CD4-positive, alpha-beta T cell (primary cell): Measurements from ENCODE around the gene FGD5. TPM values are rescaled to one million over a fixed set of nuclear protein-coding genes. Genes with fewer than 3 reads are reported as not detected.
"Not testable (repeated sequence)": the region's sequence is repeated elsewhere in the genome, so short reads cannot be mapped to it uniquely, and the experiment has no call there.

Source experiments
- ATAC-seq: fragments of 200-7000 bp; cut with Tn5 transposase; one replicate; pipeline ENCODE4 v1.10.0; 2022; ENCODE audit warnings: mild to moderate bottlenecking; ENCODE audit not compliant: poor library complexity
- CTCF ChIA-PET: fragments of 350-600 bp; sonication (Branson Sonifier 250); formaldehyde crosslinking; loops from one replicate; lab custom pipeline; 2021; ENCODE audit warnings: antibody characterized with exemption, inconsistent platforms; lab: Charles Lee
- POLR2A ChIA-PET: fragments of 350-600 bp; sonication (Branson Sonifier 250); formaldehyde crosslinking; loops from one replicate; lab custom pipeline; 2021; ENCODE audit warnings: antibody characterized with exemption, inconsistent platforms; lab: Charles Lee
- DNase-seq, 14 experiments: peaks; one replicate each; pipeline ENCODE4 v3.0.0-alpha.2; 2013 to 2020; ENCODE audit warnings: mixed read lengths in 2 of 14
- H3K27ac ChIP-seq, 2 donors: one replicate each; pipeline versions ENCODE4 v1.5.1 to v1.7.0; 2013; ENCODE audit warnings: low read length in 2 of 2, low read depth in 1 of 2, mild to moderate bottlenecking in 1 of 2
- H3K27me3 ChIP-seq, 2 experiments: 1 replicate in 1 of 2; 2 replicates in 1 of 2; pipeline versions ENCODE4 v1.6.1 to v1.7.0; 2013; ENCODE audit warnings: low read length in 2 of 2, control low read depth in 1 of 2, mild to moderate bottlenecking in 1 of 2, moderate library complexity in 1 of 2; ENCODE audit not compliant: insufficient read depth in 2 of 2, control insufficient read depth in 1 of 2
- H3K36me3 ChIP-seq: one replicate; pipeline ENCODE4 v1.6.1; 2013; ENCODE audit warnings: low read length, control low read depth; ENCODE audit not compliant: insufficient read depth
- H3K4me1 ChIP-seq: one replicate; pipeline ENCODE4 v1.6.1; 2013; ENCODE audit warnings: low read length, control low read depth; ENCODE audit not compliant: insufficient read depth
- H3K4me3 ChIP-seq: one replicate; pipeline ENCODE4 v1.5.1; 2013; ENCODE audit warnings: mild to moderate bottlenecking, low read length, moderate library complexity
- H3K9me3 ChIP-seq, 2 experiments: 1 replicate in 1 of 2; 2 replicates in 1 of 2; pipeline versions ENCODE4 v1.6.1 to v1.7.0; 2013; ENCODE audit warnings: low read length in 2 of 2, mild to moderate bottlenecking in 2 of 2, control low read depth in 1 of 2, moderate library complexity in 1 of 2; ENCODE audit not compliant: control insufficient read depth in 1 of 2, insufficient read depth in 1 of 2
- H3K27ac Mint-ChIP-seq: one replicate; pipeline ENCODE4 v1.8.0; 2020; ENCODE audit warnings: mixed read lengths
- H3K27me3 Mint-ChIP-seq: one replicate; pipeline ENCODE4 v1.8.0; 2021; ENCODE audit warnings: mixed read lengths
- H3K36me3 Mint-ChIP-seq: one replicate; pipeline ENCODE4 v1.8.0; 2021; ENCODE audit warnings: low read depth, mixed read lengths
- H3K4me1 Mint-ChIP-seq: one replicate; pipeline ENCODE4 v1.8.0; 2021; ENCODE audit warnings: low read depth, mixed read lengths
- H3K4me3 Mint-ChIP-seq: one replicate; pipeline ENCODE4 v1.8.0; 2020; ENCODE audit warnings: mild to moderate bottlenecking, mixed read lengths
- H3K9me3 Mint-ChIP-seq: one replicate; pipeline ENCODE4 v1.8.0; 2020; ENCODE audit warnings: mixed read lengths
- CTCF ChIP-seq: fragments of 200-600 bp; IDR thresholded peaks from one replicate; pipeline ENCODE4 v1.8.0; 2022; ENCODE audit warnings: antibody characterized with exemption, mild to moderate bottlenecking
- intact Hi-C, 2 experiments: fragments of 100-400 bp; cut with DNase I in 1 of 2; cut with micrococcal nuclease in 1 of 2; formaldehyde crosslinking; loops; one replicate each; pipeline versions ENCODE4 v1.15.1 to v1.9.0; 2023 to 2025; cut with DNase I, micrococcal nuclease
- total RNA-seq, 174 experiments: library from RNA in 2 of 174; stranded (reverse) in 2 of 174; gene quantifications; one replicate each; pipeline ENCODE4 v1.2.3 and lab custom pipeline; 2021 to 2026

The FGD5 gene
- total RNA-seq, 2 experiments from 2014 or later: not detected

GRCh38 chr3:14900881-14901873 is 82.4 kb downstream of the FGD5 start:
- Histone ChIP-seq H3K4me3 (no peak overlapping the region), H3K36me3 (no peaks in the 10 kb centered on the region), H3K27me3 (peaks cover 0 to 5% of the 10 kb centered on the region in 2 experiments), H3K4me1 (no peaks in the 10 kb centered on the region), H3K27ac (no peak overlapping the region), H3K9me3 (peaks cover 6 to 9% of the 10 kb centered on the region in 2 experiments)
- H3K27me3 Mint-ChIP-seq: peaks cover 6% of the 10 kb centered on the region
- ChIA-PET CTCF (no interaction called here), POLR2A (no interaction called here)
- H3K27ac Mint-ChIP-seq: no peak overlapping the region
- H3K9me3 Mint-ChIP-seq: peaks cover 8% of the 10 kb centered on the region
- H3K4me1 Mint-ChIP-seq: no peaks in the 10 kb centered on the region
- TF ChIP-seq CTCF: no peak
- H3K36me3 Mint-ChIP-seq: no peaks in the 10 kb centered on the region
- intact Hi-C loops: no loop called here
- no peak overlapping the region for H3K4me3 Mint-ChIP-seq
- ATAC-seq: no peak
- DNase-seq: no peak

GRCh38 chr3:14902719-14903118 is 84.0 kb downstream of the FGD5 start:
- Histone ChIP-seq H3K27me3 (peaks cover 0 to 9% of the 10 kb centered on the region in 2 experiments), H3K4me1 (no peaks in the 10 kb centered on the region), H3K27ac (no peak overlapping the region), H3K36me3 (no peaks in the 10 kb centered on the region), H3K9me3 (peaks cover 9 to 11% of the 10 kb centered on the region in 2 experiments), H3K4me3 (no peak overlapping the region)
- Mint-ChIP-seq H3K27ac (no peak overlapping the region), H3K27me3 (peaks cover 6% of the 10 kb centered on the region), H3K4me1 (no peaks in the 10 kb centered on the region), H3K36me3 (no peaks in the 10 kb centered on the region), H3K4me3 (no peak overlapping the region), H3K9me3 (peaks cover 8% of the 10 kb centered on the region)
- no peak for TF ChIP-seq CTCF
- ATAC-seq: no peak
- intact Hi-C loops: no loop called here
- no peak for DNase-seq
- CTCF ChIA-PET: no interaction called here
- POLR2A ChIA-PET: no interaction called here

GRCh38 chr3:14903501-14903900 is 84.7 kb downstream of the FGD5 start:
- CTCF ChIA-PET, H3K27me3 ChIP-seq, DNase-seq, H3K27ac ChIP-seq, H3K4me3 ChIP-seq, H3K36me3 ChIP-seq, H3K4me1 ChIP-seq, H3K9me3 Mint-ChIP-seq, H3K4me3 Mint-ChIP-seq, H3K27ac Mint-ChIP-seq, H3K4me1 Mint-ChIP-seq, ATAC-seq, H3K27me3 Mint-ChIP-seq, POLR2A ChIA-PET, intact Hi-C loops, H3K36me3 Mint-ChIP-seq: not testable (repeated sequence)
- peaks cover 9 to 11% of the 10 kb centered on the region in 2 experiments for H3K9me3 ChIP-seq
